ENCODE measurements around the gene CCDC51. TPM values are rescaled to one million over a fixed set of nuclear protein-coding genes. Genes with fewer than 3 reads are reported as not detected.

Gene CCDC51
- total and polyA plus RNA-seq, 2 of the 13 experiments (the other 11 are each of a cell fraction or from before 2014, with no cell fraction given) = 18.1 to 29.4 TPM

DNA sequence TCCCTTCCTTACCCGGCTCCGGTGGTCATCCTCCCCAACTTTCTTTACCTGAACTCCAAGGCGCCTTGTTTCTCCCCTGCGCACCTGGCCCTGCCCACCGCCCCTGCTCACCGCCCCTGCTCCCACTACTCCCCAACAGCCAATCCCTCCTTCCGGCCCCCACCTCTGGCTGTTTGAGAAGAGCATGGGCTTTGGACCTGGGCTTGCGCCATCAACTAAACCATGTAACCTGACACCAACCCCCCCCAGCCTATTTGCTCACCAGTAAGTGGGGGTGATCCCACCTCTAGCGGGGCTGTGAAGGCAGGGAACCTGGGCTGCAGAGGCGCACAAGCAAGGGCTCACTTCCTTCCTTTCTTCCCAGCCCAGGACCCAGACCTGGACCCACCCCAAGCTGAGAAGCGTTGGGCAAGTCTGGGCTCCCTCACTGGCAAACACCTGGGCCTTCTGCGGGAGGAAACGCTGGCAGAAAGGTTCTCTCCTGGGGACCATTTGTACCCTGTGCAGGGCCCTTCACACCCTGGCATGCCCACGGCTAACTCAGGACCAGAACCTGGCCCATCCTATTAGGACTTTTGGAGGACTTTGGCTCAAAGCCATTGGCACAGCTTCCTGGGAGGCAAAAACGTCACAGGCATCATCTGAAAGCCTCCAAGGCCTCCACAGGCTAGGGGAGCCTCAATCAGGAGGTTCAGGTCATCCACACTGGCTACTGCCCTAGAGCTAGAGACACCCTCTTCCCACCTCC is 9.8 kb downstream of the CCDC51 start, which contains the start of gene PLXNB1 (continued):
- TF ChIP-seq ZNF589 (CRISPR knock-in tag; conservative IDR thresholded peaks at IDR 0.05) = peak; percentile 96
- TF ChIP-seq, protein P1, sequence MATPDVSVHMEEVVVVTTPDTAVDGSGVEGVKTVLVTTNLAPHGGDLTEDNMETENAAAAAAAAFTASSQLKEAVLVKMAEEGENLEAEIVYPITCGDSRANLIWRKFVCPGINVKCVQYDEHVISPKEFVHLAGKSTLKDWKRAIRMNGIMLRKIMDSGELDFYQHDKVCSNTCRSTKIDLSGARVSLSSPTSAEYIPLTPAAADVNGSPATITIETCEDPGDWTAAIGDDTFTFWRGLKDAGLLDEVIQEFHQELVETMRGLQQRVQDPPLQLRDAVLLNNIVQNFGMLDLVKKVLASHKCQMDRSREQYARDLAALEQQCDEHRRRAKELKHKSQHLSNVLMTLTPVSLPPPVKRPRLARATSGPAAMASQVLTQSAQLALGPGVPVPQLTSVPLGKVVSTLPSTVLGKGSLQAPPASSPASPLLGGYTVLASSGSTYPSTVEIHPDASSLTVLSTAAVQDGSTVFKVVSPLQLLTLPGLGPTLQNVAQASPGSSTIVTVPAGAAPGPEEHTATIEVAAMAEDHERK (CRISPR knock-in tag; IDR thresholded peaks at IDR 0.05; ENCODE audit: low read depth) = no peak
- no peak for TF ChIP-seq ZNF253 (CRISPR knock-in tag; IDR thresholded peaks at IDR 0.05; ENCODE audit: borderline replicate concordance)
- TF ChIP-seq, protein P2, sequence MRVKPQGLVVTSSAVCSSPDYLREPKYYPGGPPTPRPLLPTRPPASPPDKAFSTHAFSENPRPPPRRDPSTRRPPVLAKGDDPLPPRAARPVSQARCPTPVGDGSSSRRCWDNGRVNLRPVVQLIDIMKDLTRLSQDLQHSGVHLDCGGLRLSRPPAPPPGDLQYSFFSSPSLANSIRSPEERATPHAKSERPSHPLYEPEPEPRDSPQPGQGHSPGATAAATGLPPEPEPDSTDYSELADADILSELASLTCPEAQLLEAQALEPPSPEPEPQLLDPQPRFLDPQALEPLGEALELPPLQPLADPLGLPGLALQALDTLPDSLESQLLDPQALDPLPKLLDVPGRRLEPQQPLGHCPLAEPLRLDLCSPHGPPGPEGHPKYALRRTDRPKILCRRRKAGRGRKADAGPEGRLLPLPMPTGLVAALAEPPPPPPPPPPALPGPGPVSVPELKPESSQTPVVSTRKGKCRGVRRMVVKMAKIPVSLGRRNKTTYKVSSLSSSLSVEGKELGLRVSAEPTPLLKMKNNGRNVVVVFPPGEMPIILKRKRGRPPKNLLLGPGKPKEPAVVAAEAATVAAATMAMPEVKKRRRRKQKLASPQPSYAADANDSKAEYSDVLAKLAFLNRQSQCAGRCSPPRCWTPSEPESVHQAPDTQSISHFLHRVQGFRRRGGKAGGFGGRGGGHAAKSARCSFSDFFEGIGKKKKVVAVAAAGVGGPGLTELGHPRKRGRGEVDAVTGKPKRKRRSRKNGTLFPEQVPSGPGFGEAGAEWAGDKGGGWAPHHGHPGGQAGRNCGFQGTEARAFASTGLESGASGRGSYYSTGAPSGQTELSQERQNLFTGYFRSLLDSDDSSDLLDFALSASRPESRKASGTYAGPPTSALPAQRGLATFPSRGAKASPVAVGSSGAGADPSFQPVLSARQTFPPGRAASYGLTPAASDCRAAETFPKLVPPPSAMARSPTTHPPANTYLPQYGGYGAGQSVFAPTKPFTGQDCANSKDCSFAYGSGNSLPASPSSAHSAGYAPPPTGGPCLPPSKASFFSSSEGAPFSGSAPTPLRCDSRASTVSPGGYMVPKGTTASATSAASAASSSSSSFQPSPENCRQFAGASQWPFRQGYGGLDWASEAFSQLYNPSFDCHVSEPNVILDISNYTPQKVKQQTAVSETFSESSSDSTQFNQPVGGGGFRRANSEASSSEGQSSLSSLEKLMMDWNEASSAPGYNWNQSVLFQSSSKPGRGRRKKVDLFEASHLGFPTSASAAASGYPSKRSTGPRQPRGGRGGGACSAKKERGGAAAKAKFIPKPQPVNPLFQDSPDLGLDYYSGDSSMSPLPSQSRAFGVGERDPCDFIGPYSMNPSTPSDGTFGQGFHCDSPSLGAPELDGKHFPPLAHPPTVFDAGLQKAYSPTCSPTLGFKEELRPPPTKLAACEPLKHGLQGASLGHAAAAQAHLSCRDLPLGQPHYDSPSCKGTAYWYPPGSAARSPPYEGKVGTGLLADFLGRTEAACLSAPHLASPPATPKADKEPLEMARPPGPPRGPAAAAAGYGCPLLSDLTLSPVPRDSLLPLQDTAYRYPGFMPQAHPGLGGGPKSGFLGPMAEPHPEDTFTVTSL (CRISPR knock-in tag; IDR thresholded peaks at IDR 0.05; ENCODE audit: borderline replicate concordance) = no peak; the same call in 1 of the 2 replicates
- TF ChIP-seq ZNF839 (CRISPR knock-in tag; IDR thresholded peaks at IDR 0.05; ENCODE audit: borderline replicate concordance) = 0 out of 2 replicates have a peak, but pooled peaks have one; percentile 47
- TF ChIP-seq NAIF1 (CRISPR knock-in tag; IDR thresholded peaks at IDR 0.05; ENCODE audit: borderline replicate concordance) = no peak; the same call in 1 of the 2 replicates
- TF ChIP-seq, protein P3, sequence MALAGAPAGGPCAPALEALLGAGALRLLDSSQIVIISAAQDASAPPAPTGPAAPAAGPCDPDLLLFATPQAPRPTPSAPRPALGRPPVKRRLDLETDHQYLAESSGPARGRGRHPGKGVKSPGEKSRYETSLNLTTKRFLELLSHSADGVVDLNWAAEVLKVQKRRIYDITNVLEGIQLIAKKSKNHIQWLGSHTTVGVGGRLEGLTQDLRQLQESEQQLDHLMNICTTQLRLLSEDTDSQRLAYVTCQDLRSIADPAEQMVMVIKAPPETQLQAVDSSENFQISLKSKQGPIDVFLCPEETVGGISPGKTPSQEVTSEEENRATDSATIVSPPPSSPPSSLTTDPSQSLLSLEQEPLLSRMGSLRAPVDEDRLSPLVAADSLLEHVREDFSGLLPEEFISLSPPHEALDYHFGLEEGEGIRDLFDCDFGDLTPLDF (CRISPR knock-in tag; IDR thresholded peaks at IDR 0.05) = no peak
- TF ChIP-seq CC2D1A (CRISPR knock-in tag; IDR thresholded peaks at IDR 0.05) = no peak
- TF ChIP-seq, protein P4, sequence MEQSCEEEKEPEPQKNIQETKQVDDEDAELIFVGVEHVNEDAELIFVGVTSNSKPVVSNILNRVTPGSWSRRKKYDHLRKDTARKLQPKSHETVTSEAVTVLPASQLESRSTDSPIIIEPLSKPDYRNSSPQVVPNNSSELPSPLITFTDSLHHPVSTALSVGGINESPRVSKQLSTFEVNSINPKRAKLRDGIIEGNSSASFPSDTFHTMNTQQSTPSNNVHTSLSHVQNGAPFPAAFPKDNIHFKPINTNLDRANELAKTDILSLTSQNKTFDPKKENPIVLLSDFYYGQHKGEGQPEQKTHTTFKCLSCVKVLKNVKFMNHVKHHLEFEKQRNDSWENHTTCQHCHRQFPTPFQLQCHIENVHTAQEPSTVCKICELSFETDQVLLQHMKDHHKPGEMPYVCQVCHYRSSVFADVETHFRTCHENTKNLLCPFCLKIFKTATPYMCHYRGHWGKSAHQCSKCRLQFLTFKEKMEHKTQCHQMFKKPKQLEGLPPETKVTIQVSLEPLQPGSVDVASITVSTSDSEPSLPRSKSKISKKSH (CRISPR knock-in tag; IDR thresholded peaks at IDR 0.05; ENCODE audit: borderline replicate concordance) = peak; percentile 36; the same call in 1 of the 2 replicates
- no peak for TF ChIP-seq ZNF256 (CRISPR knock-in tag; conservative IDR thresholded peaks at IDR 0.05)
- peak; percentile 63 for TF ChIP-seq CBX1 (IDR thresholded peaks at IDR 0.05; ENCODE audit: low read depth)
- TF ChIP-seq ZKSCAN8 (CRISPR knock-in tag; IDR thresholded peaks at IDR 0.05; ENCODE audit: borderline replicate concordance) = peak; percentile 63; the same call in 1 of the 2 replicates
- TF ChIP-seq, protein P5, sequence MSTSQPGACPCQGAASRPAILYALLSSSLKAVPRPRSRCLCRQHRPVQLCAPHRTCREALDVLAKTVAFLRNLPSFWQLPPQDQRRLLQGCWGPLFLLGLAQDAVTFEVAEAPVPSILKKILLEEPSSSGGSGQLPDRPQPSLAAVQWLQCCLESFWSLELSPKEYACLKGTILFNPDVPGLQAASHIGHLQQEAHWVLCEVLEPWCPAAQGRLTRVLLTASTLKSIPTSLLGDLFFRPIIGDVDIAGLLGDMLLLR (CRISPR knock-in tag; IDR thresholded peaks at IDR 0.05) = peak; percentile 91
- TF ChIP-seq FOXO1 (CRISPR knock-in tag; IDR thresholded peaks at IDR 0.05) = peak; percentile 78; the same call in 1 of the 2 replicates
- TF ChIP-seq MTA3 (CRISPR knock-in tag; IDR thresholded peaks at IDR 0.05) = no peak
- TF ChIP-seq NR2C2 (CRISPR knock-in tag; IDR thresholded peaks at IDR 0.05; ENCODE audit: borderline replicate concordance) = peak; percentile 88
- TF ChIP-seq MIXL1 (CRISPR knock-in tag; IDR thresholded peaks at IDR 0.05) = peak; percentile 80; the same call in 1 of the 2 replicates
- TF ChIP-seq FOXJ3 (CRISPR knock-in tag; IDR thresholded peaks at IDR 0.05; ENCODE audit: borderline replicate concordance) = 0 out of 2 replicates have a peak, but pooled peaks have one; percentile 61

Data from HepG2 (cell line).